NCI-H526 treated with DMSO at 0.1 percent for 48 hours (cell line): ENCODE measurements around the gene COL11A2.

Source experiments
- DNase-seq: peaks from one replicate; lab custom pipeline; 2025; lab: John Stamatoyannopoulos, UW

Gene COL11A2

DNA sequence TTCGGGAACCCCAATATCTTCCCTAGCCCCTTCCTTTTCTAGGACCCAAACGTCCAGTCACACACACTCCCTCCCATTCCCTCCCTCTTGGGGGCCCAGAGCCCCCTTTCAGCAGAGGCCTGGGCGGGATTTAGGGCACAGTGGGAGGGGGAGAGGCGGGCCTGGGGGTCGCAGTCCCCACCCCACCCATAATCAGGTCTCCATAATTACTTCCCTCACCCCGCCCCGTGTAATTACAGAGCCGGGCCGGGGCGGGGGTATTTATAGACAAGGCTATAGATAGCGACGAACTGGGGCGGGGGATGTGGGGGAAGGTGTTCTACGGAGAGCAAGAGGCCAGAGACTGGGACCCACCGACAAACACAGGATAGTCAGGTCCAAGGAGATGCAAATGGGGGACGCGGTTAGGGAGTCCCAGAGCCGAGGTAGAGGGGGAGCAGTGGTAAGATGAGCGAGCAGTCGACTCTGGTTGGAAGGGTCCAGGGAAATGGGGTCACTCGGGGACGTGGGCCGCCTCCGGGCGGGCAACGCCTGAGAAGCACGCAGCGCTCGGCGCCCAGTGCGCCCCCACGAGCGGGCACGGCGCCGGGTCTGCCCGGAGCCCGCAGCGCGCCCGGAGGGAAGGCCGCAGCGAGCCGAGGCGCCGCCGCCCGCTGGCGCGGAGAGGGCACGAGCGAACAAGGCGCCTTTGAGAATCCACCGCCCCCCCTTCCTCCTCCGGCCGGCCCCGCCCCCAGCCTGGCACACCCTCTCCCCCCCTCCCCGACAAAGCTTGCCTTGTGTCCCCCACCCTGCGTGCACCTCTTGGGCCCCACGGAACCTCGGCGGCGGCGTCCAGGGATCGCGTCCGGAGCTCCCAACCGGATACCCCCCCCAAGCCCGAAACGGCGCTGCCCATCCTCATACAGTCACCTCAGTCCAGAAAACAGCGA, 670 bp upstream of the COL11A2 start:
- DNase-seq = no peak

GRCh38 chr6:33191383-33192104, 723 bp downstream of the COL11A2 start:
- DNase-seq = no peak

- DNase-seq = no peak
Measured at GRCh38 chr6:33190504-33191107, 1.7 kb downstream of the COL11A2 start.

DNA sequence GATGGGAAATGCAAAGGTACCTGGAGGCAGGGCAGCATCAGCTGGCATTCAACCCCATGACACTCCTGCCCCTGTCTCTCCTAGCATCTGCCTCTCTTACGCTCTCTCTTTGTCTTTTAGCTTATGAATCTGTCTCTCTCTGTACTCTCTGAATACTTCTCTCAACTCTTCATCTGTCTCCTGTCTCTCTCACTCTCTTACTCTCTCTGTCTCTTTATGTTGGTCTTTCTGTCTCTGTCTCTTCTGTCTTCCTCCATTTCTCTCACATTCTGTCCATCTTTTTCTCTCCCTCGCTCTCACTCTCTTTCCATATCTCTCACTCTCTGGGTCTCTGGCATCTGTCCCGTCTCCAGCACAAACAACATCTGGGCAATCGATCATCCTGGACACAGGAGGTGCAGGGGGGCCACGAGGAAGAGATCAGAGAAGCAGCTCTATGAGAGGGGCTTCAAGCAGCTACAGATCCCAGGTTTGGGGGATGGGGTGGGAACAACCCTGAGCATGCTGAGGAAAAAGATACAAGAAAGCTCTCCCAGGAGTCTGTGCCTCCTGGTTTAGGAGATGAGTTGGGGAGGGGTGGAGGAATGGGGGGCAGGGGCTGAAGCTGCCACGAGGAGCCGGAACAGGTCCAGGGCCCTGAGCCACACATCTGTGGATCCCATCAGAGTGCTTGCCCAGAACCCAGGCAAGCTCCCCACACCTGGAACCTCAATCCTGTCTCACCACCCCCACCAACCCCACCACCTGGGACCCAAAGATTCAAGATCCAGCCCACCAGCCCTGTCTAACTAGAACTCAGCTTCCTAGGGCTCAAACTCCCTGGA, 2.4 kb downstream of the COL11A2 start:
- no peak for DNase-seq

DNA sequence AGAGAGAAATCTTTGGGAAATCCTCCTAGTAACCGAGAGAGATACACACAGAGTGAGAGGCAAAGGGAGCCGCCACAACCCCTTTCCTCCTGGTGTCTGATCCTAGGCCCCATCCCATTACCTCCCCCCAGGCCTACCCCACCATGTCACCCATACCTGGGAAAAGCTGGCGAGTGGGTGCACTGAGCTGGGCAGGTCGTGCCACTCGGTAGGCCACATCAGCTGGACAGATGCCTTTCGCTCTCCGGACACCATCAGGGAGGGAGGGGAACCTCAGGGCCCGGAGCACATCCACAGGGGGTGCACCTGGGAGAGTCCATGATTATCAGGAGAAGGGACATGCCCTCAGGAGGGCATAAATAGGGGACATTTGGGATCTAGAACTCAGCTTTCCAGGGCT, 3.1 kb downstream of the COL11A2 start:
- no peak for DNase-seq

GRCh38 chr6:33187809-33188208, 4.5 kb downstream of the COL11A2 start:
- DNase-seq = no peak

GRCh38 chr6:33185654-33186187, 6.5 kb downstream of the COL11A2 start:
- no peak for DNase-seq

DNA sequence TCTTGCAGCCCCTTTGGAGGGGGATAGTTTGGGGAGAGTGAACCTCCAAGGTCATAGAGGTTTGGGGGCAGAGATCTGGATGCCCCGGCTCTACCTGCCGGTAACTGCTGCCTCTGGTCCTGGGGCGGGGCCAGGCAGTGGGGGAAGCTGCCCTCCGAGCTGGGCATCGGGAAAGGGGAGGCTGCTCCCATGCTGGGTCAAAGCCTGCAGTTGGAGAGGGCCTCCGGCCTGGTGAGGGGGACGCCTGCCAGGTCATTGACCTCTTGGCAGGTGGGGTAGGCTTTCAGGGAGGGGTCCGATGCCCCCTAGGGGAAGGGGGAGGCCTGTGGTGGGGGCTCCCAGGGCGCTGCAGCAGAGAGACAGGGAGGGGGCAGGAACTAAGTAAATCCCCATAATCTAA, 7.1 kb downstream of the COL11A2 start:
- no peak for DNase-seq

DNA sequence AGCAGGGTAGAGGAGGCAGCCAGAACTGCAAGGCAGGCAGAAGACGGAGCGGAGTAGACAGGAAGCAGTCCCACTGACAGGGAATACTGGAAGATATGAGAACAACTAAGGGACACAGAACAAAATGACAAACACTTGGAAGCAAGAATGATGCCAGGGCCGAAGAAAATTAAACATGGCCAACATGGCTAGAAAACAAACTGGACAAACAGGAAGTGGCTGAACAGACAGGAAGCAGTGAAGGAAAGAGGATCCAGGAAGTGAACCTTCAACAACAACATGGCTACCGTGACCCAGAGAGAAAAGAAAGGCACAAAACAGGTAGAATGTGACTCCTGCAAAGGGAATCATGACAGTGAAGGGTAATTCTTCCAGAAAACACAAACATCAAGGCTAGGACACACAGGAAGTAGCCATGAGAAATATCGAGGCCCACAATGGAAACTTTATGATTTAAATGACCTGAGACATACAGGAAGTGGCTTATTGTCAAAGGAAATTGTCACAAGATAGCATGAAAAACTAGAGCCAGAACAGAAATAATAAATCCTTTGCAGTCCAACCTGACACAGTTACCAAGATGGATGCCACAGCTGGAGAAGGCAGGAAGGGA, 9.1 kb downstream of the COL11A2 start:
- no peak for DNase-seq

GRCh38 chr6:33181141-33181540, 11.1 kb downstream of the COL11A2 start:
- no peak for DNase-seq

GRCh38 chr6:33178755-33179475, 13.4 kb downstream of the COL11A2 start:
- no peak for DNase-seq

GRCh38 chr6:33177552-33178446, 14.5 kb downstream of the COL11A2 start:
- DNase-seq = no peak

- no peak for DNase-seq
Measured at GRCh38 chr6:33176906-33177305, 15.4 kb downstream of the COL11A2 start.

- DNase-seq = no peak
Measured at GRCh38 chr6:33175436-33176069, 16.7 kb downstream of the COL11A2 start.

- DNase-seq = no peak
Measured at GRCh38 chr6:33174784-33175183, 17.5 kb downstream of the COL11A2 start.

DNA sequence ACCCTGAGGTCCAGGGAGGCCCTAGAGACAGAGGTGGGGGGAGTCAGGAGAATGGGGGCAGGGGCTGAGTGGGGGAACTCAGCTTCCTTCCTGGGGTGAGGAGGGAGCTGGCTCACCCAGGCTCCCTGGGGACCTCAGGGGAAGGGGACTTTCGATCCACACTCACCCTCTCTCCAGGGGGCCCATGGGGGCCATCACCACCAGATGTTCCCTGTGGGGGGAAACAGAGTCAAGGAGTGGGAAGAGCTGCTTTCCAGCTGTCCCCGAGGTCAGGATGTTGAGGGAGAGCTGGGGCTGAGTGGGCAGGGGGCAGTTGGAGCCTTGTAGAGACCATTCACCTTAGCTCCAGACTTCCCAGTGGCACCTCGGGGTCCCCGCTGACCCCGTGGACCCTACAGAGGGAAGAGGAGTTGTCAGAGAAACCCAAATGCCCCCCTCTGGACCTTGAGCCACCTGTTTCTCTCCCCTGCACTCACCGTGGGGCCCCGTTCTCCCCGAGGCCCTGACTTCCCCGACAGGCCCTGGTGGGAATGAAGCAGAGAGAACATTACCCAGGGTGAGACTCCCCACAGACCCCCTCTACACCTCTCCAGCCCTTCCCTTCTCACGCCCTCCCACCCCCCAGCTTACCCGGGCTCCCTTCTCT, 18.6 kb downstream of the COL11A2 start:
- no peak for DNase-seq

GRCh38 chr6:33172688-33173534, 19.4 kb downstream of the COL11A2 start:
- no peak for DNase-seq
